ENCODE measurements around the gene GNAI2.
A peak's percentile ranks its signal among the peaks of the same experiment; 100 is the strongest.

Gene GNAI2

DNA sequence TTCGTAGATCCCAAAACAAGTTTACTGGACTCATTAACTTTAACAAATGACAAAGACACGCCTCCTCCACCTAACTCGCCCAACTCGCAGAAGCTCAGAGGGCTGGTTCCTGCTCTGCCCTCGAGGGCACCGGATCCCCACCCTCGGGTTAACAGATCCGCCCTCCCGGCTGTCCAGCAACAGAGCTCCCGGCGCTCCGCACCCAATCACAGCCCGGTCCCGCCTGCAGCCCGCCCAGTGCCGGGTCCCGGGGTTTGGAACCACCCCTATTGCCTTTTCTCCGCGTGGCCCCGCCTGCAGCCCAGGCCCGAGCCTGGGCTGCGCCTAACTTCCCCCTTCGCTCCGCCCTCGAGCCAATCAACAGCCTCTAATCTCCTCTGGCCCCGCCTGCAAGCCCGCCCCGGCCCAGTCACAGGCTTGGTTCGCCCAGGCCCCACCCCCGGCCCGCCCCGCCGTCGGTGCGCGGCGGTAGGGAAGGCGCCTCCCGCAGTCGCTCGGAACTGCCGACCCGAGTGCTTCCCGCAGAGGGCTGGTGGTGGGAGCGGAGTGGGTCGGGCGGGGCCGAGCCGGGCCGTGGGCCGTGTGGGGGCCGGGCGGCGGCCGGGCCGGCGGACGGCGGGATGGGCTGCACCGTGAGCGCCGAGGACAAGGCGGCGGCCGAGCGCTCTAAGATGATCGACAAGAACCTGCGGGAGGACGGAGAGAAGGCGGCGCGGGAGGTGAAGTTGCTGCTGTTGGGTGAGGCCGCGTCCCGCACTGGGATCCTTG, at the start of gene GNAI2:
GNAI2 (plus strand) TSS at position 489 of the 768 bp plus-strand sequence; CDS start at position 621, 132 bp downstream.
- TF ChIP-seq, protein P1, sequence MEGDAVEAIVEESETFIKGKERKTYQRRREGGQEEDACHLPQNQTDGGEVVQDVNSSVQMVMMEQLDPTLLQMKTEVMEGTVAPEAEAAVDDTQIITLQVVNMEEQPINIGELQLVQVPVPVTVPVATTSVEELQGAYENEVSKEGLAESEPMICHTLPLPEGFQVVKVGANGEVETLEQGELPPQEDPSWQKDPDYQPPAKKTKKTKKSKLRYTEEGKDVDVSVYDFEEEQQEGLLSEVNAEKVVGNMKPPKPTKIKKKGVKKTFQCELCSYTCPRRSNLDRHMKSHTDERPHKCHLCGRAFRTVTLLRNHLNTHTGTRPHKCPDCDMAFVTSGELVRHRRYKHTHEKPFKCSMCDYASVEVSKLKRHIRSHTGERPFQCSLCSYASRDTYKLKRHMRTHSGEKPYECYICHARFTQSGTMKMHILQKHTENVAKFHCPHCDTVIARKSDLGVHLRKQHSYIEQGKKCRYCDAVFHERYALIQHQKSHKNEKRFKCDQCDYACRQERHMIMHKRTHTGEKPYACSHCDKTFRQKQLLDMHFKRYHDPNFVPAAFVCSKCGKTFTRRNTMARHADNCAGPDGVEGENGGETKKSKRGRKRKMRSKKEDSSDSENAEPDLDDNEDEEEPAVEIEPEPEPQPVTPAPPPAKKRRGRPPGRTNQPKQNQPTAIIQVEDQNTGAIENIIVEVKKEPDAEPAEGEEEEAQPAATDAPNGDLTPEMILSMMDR (IDR thresholded peaks at IDR 0.05): no peak
- intact Hi-C loops (cut with DNase I; ENCODE audit: low total_unique reads): no loop called here

GRCh38 chr3:50187750-50188149, 48.3 kb upstream of the GNAI2 start:
- DNase-seq: no peak
- Histone ChIP-seq H3K27me3 (peaks cover 0 to 10% of the 10 kb centered on the region in 2 donors), H3K27ac (no peak overlapping the region), H3K36me3 (peaks cover 0 to 54% (median 31%) of the 10 kb centered on the region in 3 donors), H3K9me3 (no peaks in the 10 kb centered on the region), H3K4me1 (peaks cover 0 to 7% (median under 1%) of the 10 kb centered on the region in 4 donors), H3K4me3 (no peak overlapping the region)
- TF ChIP-seq, protein P1 (IDR thresholded peaks at IDR 0.05): no peak
- intact Hi-C loops (cut with DNase I; ENCODE audit: low total_unique reads): no loop called here

More for the DNA sequence above, at the start of gene GNAI2:
- H3K9me3 ChIP-seq: no peaks in the 10 kb centered on the region
- peak within 1 kb of the TSS; percentile 90 to 92 for H3K27ac ChIP-seq
- peaks cover 0 to 51% (median 30%) of the 10 kb centered on the region in 4 donors for H3K4me1 ChIP-seq
- H3K4me3 ChIP-seq: peak within 1 kb of the TSS; percentile 82 to 87
- no peaks in the 10 kb centered on the region for H3K27me3 ChIP-seq
- H3K36me3 ChIP-seq: peaks cover 0 to 13% (median 0%) of the 10 kb centered on the region in 3 donors
- peak; percentile 99 to 100 for DNase-seq

DNA sequence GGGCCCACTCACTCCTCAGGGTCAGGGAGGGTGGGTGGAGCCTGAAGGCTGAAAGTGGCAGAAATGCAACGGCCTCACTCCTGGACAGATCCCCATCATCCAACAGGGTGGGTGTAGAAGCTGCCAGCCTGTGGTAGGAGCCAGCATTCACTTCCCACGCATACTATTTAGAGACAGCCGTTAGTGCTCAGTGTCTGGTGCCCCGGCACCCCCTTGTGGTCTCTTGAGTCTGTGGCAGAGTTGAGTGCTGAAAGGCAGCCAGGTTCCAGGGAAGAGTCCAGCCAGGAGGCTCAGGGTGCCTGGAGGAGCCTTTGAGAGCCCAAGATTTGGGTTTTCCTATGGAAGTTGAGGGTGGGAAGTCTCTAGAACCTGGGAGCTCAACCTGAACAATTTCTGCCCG, 46.7 kb upstream of the GNAI2 start:
- no peak overlapping the region for H3K27ac ChIP-seq
- H3K4me3 ChIP-seq: no peak overlapping the region
- TF ChIP-seq, protein P1 (IDR thresholded peaks at IDR 0.05): peak; percentile 85 to 96
- peaks cover 0 to 40% (median 22%) of the 10 kb centered on the region in 3 donors for H3K36me3 ChIP-seq
- peaks cover 0 to 22% (median 16%) of the 10 kb centered on the region in 4 donors for H3K4me1 ChIP-seq
- no peaks in the 10 kb centered on the region for H3K9me3 ChIP-seq
- intact Hi-C loops (cut with DNase I; ENCODE audit: low total_unique reads): loop anchor here (1.0 kb wide), 1 partner anchor 68 kb away; no protein-coding TSS in a partner anchor
- peak; percentile 75 to 89 for DNase-seq
- H3K27me3 ChIP-seq: peaks cover 2 to 26% of the 10 kb centered on the region in 2 donors

DNA sequence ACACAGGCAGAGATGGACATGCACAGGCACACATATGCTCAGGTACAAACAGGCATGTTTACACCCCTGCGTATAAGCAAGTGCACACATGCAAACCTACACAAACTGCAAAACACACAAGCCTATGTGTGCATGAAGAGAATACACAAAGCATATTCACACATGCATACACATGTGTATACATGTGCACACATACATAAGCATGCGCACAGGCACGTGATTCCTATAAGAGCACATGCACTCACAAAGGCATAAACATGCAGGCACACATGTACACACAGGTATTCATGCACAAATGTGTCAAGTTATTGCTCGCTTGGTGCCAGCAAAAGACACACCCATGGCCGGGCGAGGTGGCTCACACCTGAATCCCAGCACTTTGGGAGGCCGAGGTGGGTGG, 46.0 kb upstream of the GNAI2 start:
- peaks cover 0 to 32% (median 15%) of the 10 kb centered on the region in 3 donors for H3K36me3 ChIP-seq
- no peak overlapping the region for H3K4me3 ChIP-seq
- TF ChIP-seq, protein P1 (IDR thresholded peaks at IDR 0.05): no peak
- no peak overlapping the region for H3K27ac ChIP-seq
- H3K9me3 ChIP-seq: no peaks in the 10 kb centered on the region
- H3K27me3 ChIP-seq: peaks cover 2 to 31% of the 10 kb centered on the region in 2 donors
- peaks cover 0 to 28% (median 19%) of the 10 kb centered on the region in 4 donors for H3K4me1 ChIP-seq
- DNase-seq: no peak
- intact Hi-C loops (cut with DNase I; ENCODE audit: low total_unique reads): loop anchor here (1.0 kb wide), 1 partner anchor 69 kb away; no protein-coding TSS in a partner anchor

DNA sequence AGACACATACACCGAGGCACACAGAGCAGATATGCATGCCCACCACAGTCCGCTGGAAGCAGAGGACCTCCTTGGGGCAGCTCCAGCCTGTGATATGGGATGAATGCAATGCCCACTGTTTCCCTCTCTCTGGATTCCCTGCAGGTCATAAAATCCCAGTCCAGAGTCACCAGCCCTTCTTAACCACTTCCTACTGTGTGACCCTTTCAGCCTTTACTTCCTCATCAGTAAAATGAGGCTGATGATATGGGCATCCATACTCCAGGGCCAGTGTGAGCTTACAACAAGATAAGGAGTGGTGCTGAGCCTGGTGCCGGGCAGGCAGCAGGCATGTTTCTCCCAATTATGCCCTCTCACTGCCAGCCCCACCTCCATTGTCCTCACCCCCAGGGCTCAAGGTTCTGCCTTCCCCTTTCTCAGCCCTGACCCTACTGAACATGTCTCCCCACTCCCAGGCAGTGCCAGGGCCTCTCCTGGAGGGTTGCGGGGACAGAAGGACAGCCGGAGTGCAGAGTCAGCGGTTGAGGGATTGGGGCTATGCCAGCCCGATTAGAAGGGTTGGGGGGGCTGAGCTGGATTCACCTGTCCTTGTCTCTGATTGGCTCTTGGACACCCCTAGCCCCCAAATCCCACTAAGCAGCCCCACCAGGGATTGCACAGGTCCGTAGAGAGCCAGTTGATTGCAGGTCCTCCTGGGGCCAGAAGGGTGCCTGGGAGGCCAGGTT, 44.9 kb upstream of the GNAI2 start, which contains the start of gene GNAT1:
GNAT1 (plus strand) TSS at position 675 of the 725 bp plus-strand sequence. CDS start 116 bp downstream, outside the sequence.
- intact Hi-C loops (cut with DNase I; ENCODE audit: low total_unique reads): no loop called here

More for the DNA sequence above, 44.9 kb upstream of the GNAI2 start, which contains the start of gene GNAT1:
- H3K27ac ChIP-seq: no peak within 1 kb of the TSS
- H3K36me3 ChIP-seq: peaks cover 0 to 21% (median 6%) of the 10 kb centered on the region in 3 donors
- H3K9me3 ChIP-seq: no peaks in the 10 kb centered on the region
- H3K4me1 ChIP-seq: peaks cover 0 to 28% (median 19%) of the 10 kb centered on the region in 4 donors
- no peak for DNase-seq
- H3K4me3 ChIP-seq: no peak within 1 kb of the TSS
- TF ChIP-seq, protein P1 (IDR thresholded peaks at IDR 0.05): no peak
- peaks cover 2 to 41% of the 10 kb centered on the region in 2 donors for H3K27me3 ChIP-seq
